GM21619 (cell line): Measurements from ENCODE around the gene ZNF432.
A peak's percentile ranks its signal among the peaks of the same experiment; 100 is the strongest.
"Not testable (repeated sequence)": the region's sequence is repeated elsewhere in the genome, so short reads cannot be mapped to it uniquely, and the experiment has no call there.

Experiments used
- ATAC-seq: cut with Tn5 transposase; IDR thresholded peaks from one replicate; pipeline ENCODE4 v1.9.1; 2021; ENCODE audit not compliant: unreplicated experiment

ZNF432 gene

GRCh38 chr19:52048555-52049501, at the start of gene ZNF432:
Gene ZNF432 (minus strand): TSS chr19:52048838. CDS start chr19:52046868, 1,970 bp downstream.
- ATAC-seq, result peak; percentile 91

- ATAC-seq, result not testable (repeated sequence)
Measured at GRCh38 chr19:52096416-52096815, 47.8 kb upstream of the ZNF432 start.

- ATAC-seq, result no peak
Measured at GRCh38 chr19:52095172-52096014, 46.8 kb upstream of the ZNF432 start, which contains the start of gene ZNF841. Gene ZNF841 (minus strand): TSS chr19:52095765. CDS start chr19:52084801, 10,964 bp downstream.

- ATAC-seq, result no peak
Measured at GRCh38 chr19:52094526-52095130, 46.0 kb upstream of the ZNF432 start.

DNA sequence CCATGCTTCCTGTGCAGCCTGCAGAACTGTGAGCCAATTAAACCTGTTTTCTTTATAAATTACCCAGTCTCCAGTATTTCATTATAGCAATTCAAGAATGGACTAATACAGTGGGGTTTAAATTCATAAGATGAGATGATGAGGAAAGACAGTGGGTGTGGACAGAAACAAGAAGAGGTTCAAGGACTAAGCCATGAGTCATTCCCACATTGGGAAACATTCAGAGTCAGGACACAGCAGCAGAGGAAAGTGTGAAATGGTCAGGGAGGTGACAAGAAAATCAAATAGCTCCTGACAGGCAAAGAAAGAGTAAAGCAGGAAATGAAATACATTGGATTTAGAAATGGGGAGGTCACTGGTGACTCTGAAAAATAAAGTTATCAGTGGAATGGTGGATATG, 37.8 kb upstream of the ZNF432 start:
- no peak for ATAC-seq

DNA sequence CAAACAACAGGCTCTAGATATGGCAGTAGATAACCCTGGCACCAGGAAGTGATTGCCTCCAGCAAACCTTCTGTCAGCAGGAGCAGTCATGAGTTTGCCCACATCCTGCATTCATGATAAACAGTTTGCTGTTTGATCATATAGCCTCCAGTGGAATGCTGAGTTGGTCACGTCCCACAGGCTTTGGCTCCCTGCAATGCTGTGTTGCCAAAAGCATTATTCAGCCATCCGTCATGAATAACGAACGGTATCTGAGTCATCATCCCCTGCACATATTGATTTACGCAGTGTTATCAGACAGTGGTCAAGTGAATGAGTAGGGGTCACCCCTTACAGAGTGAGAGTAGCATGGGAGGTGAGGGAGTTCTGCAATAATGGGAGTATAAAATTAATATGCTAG, 21.9 kb upstream of the ZNF432 start:
- no peak for ATAC-seq

DNA sequence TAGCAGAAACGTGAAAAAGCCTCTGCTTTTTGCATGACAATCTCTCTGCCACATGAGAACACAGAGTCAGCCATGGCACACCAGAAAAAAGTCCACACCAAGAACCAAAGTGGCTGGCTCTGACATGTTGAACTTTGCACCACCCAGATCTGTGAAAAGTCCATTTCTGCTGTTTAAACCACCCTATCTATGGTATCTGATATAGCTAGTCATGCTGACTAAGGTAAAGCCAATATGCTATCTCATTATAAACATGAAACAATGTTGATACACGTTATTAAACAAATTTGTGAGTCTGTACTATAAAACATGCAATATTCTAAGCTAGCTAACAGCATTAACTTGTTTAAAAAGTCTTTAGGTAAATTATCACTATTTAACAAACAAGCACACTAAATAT, 21.0 kb upstream of the ZNF432 start:
- no peak for ATAC-seq

- no peak for ATAC-seq
Measured at GRCh38 chr19:52066258-52066863, 17.7 kb upstream of the ZNF432 start.

- no peak for ATAC-seq
Measured at GRCh38 chr19:52065399-52065798, 16.8 kb upstream of the ZNF432 start.

- ATAC-seq, result not testable (repeated sequence)
Measured at GRCh38 chr19:52056480-52056879, 7.8 kb upstream of the ZNF432 start.

GRCh38 chr19:52051736-52052135, 3.1 kb upstream of the ZNF432 start:
- ATAC-seq, result not testable (repeated sequence)

- no peak for ATAC-seq
Measured at GRCh38 chr19:52039169-52039568, 9.5 kb downstream of the ZNF432 start.

GRCh38 chr19:52034051-52034728, 14.4 kb downstream of the ZNF432 start:
- no peak for ATAC-seq

- ATAC-seq, result peak; percentile 24
Measured at GRCh38 chr19:52028780-52029123, 19.9 kb downstream of the ZNF432 start.

DNA sequence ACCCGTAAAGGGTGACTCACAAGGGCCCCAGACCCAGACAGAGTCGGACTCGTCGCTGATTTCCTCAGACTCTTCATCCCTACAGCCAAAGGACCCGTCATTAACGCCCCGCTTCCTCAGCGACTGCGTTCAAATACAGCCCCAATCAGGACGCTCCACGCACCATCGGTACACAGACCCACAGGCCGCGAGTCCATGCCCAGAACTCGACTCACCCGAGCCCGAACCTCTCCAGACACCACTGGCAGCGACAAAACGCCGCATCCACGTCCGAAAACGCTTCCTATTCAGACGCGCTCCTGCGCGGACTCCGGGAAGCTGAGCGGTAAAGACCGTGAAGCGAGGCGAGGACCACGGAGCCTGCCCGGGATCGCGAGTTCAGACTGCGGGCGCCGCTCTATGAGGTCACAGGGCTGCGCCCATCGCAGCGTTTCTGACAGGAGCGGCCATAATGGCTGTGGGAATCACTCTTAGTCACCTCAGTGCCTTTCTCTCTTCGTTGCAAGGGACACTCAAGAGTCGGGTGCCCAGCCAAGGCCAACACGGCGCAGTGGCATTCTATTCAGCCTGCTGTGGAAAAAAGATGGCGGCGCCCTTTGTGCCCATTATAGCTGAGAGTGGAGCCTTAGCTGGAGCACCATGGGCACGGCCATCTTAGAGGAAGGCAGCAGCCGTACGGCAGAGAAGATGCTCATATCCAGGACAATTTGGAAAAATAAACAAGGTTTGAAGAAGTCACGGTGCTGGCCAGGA, 20.4 kb downstream of the ZNF432 start, which contains the start of gene ZNF614:
Gene ZNF614 (minus strand): TSS at position 353 of the 753 bp plus-strand sequence. CDS start 2,634 bp downstream, outside the sequence.
- peak; percentile 78 for ATAC-seq

- not testable (repeated sequence) for ATAC-seq
Measured at GRCh38 chr19:52026255-52026990, 22.2 kb downstream of the ZNF432 start.

DNA sequence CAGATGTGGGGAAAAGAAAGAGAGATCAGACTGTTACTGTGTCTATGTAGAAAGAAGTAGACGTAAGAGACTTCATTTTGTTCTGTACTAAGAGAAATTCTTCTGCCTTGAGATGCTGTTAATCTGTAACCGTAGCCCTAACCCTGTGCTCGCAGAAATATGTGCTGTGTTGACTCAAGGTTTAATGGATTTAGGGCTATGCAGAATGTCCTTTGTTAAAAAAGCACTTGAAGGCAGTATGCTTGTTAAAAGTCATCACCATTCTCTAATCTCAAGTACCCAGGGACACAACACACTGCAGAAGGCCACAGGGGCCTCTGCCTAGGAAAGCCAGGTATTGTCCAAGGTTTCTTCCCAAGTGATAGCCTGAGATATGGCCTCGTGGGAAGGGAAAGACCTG, 24.2 kb downstream of the ZNF432 start:
- not testable (repeated sequence) for ATAC-seq

DNA sequence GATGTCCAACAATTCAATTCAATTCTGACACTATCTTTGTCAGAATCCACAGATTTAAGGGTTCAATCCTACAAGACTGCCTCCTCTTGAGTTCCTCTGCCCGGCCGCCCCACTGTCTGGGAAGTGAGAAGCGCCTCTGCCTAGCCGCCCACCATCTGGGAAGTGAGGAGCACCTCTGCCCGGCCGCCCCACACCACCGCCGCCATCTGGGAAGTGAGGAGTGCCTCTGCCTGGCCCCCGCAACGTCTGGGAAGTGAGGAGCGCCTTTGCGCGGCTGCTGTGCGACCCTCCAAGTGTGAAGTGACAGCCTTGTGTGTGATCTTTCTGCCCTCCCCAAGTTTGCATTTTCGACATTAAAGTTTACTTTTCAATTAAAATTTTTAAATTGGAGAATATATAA, 26.4 kb downstream of the ZNF432 start:
- no peak for ATAC-seq

DNA sequence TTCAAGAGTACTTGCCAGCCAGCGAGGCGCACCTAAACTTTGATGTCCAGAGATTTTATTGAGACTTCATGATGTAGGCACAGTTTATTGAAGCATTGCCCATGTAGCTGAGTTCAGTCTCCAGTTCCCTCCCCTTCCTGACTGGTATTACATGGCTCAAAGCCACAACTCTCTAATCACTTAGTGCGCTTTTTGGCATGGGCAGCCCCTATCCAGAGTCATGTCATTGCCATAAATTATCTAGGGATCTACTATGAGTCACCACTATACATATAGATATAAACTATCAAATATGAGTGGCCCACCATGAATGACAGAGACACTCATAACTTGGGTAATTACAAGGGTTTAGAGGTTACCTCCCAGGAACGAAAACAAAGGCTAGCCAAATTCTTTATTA, 28.1 kb downstream of the ZNF432 start:
- ATAC-seq, result no peak
